ENCODE measurements around the gene CCDC186. TPM values are rescaled to one million over a fixed set of nuclear protein-coding genes. Genes with fewer than 3 reads are reported as not detected.

The CCDC186 gene
- total and polyA plus RNA-seq, 2 of the 4 experiments (the other 2 are of a cell fraction) = 3.0 to 6.1 TPM

DNA sequence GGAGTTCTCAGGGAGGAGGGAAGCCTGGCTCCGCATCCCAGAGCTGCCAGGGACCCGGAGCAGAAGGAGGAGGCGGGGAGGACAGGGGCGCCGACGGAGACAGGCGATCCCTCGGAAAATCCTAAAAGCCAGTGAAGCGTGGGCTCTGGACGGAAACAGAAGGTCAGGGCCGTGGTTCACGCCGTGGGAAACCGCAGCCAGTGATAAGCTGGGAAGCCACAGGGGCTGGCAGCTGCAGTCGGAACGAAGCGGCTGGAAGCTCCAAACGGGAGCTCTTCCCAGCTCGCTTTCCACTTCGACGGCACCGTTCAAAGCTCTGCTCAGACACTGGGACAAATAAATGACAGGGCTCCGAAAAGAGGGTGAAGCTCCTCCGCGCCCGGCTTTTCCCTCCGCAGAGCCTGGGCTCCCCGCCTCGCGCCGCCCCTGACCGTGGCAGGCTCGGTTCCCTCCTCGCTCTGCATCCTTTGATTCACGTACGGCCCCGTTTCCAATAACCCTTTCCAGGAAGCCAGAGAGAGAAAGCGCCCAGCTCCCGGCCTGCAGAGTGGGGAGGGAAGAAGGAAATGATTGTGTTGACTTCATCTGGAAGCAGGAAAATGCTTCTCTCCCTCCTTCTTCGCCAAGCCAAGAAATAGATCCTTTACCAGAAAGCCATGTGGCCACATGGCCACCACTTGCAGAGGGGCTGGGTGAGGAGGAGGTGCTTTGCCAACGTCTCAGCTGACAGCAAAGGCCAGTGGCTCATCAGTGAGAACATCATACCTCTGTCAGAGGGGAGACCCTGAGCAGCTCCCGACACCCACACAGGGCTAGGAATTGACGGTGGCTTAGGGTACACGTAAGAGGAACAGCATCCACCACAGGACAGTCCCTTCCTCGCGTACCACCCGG, 72.9 kb downstream of the CCDC186 start:
- H3K9me1 ChIP-seq (ENCODE audit: insufficient read depth, low read length) = no peaks in the 10 kb centered on the region
- H3K4me2 ChIP-seq (ENCODE audit: low read depth, low read length) = peak overlapping the region; percentile 38
- H2BK20ac ChIP-seq (ENCODE audit: low read depth, low read length) = no peak overlapping the region
- H2BK5ac ChIP-seq (ENCODE audit: low read depth, low read length, poor library complexity, severe bottlenecking) = no peak overlapping the region
- H4K20me1 ChIP-seq (ENCODE audit: insufficient read depth, low read length) = no peaks in the 10 kb centered on the region
- in situ Hi-C loops (cut with MboI; ENCODE audit: low sequenced_read_pairs) (loop anchor here (5.0 kb wide), 2 partner anchors 304 to 394 kb away; no protein-coding TSS in a partner anchor), intact Hi-C loops (cut with micrococcal nuclease) (no loop called here), dilution Hi-C loops (cut with HindIII; ENCODE audit: low sequenced_read_pairs, unreplicated experiment) (no loop called here)
- H3K36me3 ChIP-seq (ENCODE audit: control insufficient read depth, insufficient read depth, low read length) = no peaks in the 10 kb centered on the region
- no peak overlapping the region for H4K5ac ChIP-seq (ENCODE audit: low read depth, low read length)
- H3K18ac ChIP-seq (ENCODE audit: low read depth, low read length) = no peak overlapping the region
- DNase-seq (peak; percentile 19), ATAC-seq (ENCODE audit: low read depth) (peak; percentile 54)
- H3K27me3 ChIP-seq (ENCODE audit: control insufficient read depth, insufficient read depth, low read length) = peaks cover 36% of the 10 kb centered on the region
- CTCF ChIA-PET = interaction anchor here (0.8 to 1.6 kb wide), 4 partner anchors 216 to 395 kb away, joined by 3 to 4 read pairs (median 3); no protein-coding TSS in a partner anchor
- POLR2A ChIA-PET (ENCODE audit: unreplicated experiment) = no interaction called here
- H2AK5ac ChIP-seq (ENCODE audit: low read depth, low read length) = no peak overlapping the region
- no peak overlapping the region for H2AK9ac ChIP-seq (replicated peaks; ENCODE audit: low read depth, low read length, poor library complexity)
- H3K4me3 ChIP-seq (ENCODE audit: insufficient read depth, low read depth, low read length) = peak overlapping the region; percentile 7; the same call in 1 of the 2 replicates
- BruUV-seq (replicated peaks) = no TSS peak
- 9% methylated on average over 25 of the region's 47 CpGs; no CpG with 5 or more reads in 1 of the 2 experiments for WGBS, 2 experiments (ENCODE audit: extremely low coverage in 2 of 2, insufficient read length in 1 of 2)
- H3K9ac ChIP-seq (ENCODE audit: low read depth, low read length) = no peak overlapping the region
- no peak overlapping the region for H4K8ac ChIP-seq (ENCODE audit: low read depth in 2 of 2, low read length in 2 of 2)
- no peak overlapping the region for H2BK15ac ChIP-seq (ENCODE audit: low read depth, low read length)
- H3K27ac ChIP-seq (ENCODE audit: insufficient read depth, low read length) = no peak overlapping the region
- H3K9me3 ChIP-seq (ENCODE audit: control insufficient read depth, insufficient read depth, low read length) = no peaks in the 10 kb centered on the region
- H4K91ac ChIP-seq (ENCODE audit: insufficient read depth, low read depth, low read length) = no peak overlapping the region
- H3K56ac ChIP-seq (ENCODE audit: extremely low read depth, insufficient read depth, low read length) = no peak overlapping the region
- no peak overlapping the region for H2BK120ac ChIP-seq (ENCODE audit: low read depth, low read length)
- H3K4me1 ChIP-seq (ENCODE audit: control insufficient read depth, insufficient read depth, low read length) = no peaks in the 10 kb centered on the region
- no peak overlapping the region for H3K4ac ChIP-seq (ENCODE audit: low read depth, low read length)
- H3K14ac ChIP-seq (replicated peaks; ENCODE audit: low read depth, low read length) = no peak overlapping the region
- H3K79me1 ChIP-seq (ENCODE audit: low read depth in 1 of 2, low read length in 2 of 2) = no peaks in the 10 kb centered on the region
- peak overlapping the region; percentile 82 for H2AFZ ChIP-seq (replicated peaks; ENCODE audit: low read length, poor library complexity)
- H3K23ac ChIP-seq (ENCODE audit: low read depth, low read length) = no peak overlapping the region; the same call in 1 of the 2 replicates
- TF ChIP-seq POLR2A (IDR thresholded peaks at IDR 0.05; ENCODE audit: low read depth, low read length) (no peak), CEBPB (IDR thresholded peaks at IDR 0.05; ENCODE audit: low read depth, low read length) (no peak), BHLHE40 (IDR thresholded peaks at IDR 0.05; ENCODE audit: low read depth, low read length) (no peak), NFE2L2 (IDR thresholded peaks at IDR 0.05; ENCODE audit: low read depth, low read length) (no peak), RCOR1 (IDR thresholded peaks at IDR 0.05; ENCODE audit: insufficient replicate concordance, low read length) (no peak), MAZ (IDR thresholded peaks at IDR 0.05; ENCODE audit: borderline replicate concordance, low read depth, low read length) (no peak), RAD21 (IDR thresholded peaks at IDR 0.05; ENCODE audit: low read length) (no peak), CHD1 (IDR thresholded peaks at IDR 0.05; ENCODE audit: low read depth, low read length) (no peak), SMC3 (IDR thresholded peaks at IDR 0.05; ENCODE audit: low read depth, low read length) (no peak), FOS (IDR thresholded peaks at IDR 0.05; ENCODE audit: low read depth, low read length) (no peak), MAFK (IDR thresholded peaks at IDR 0.05; ENCODE audit: low read depth, low read length) (no peak), RFX5 (IDR thresholded peaks at IDR 0.05; ENCODE audit: low read depth, low read length) (no peak)
- TF ChIP-seq, protein P1, sequence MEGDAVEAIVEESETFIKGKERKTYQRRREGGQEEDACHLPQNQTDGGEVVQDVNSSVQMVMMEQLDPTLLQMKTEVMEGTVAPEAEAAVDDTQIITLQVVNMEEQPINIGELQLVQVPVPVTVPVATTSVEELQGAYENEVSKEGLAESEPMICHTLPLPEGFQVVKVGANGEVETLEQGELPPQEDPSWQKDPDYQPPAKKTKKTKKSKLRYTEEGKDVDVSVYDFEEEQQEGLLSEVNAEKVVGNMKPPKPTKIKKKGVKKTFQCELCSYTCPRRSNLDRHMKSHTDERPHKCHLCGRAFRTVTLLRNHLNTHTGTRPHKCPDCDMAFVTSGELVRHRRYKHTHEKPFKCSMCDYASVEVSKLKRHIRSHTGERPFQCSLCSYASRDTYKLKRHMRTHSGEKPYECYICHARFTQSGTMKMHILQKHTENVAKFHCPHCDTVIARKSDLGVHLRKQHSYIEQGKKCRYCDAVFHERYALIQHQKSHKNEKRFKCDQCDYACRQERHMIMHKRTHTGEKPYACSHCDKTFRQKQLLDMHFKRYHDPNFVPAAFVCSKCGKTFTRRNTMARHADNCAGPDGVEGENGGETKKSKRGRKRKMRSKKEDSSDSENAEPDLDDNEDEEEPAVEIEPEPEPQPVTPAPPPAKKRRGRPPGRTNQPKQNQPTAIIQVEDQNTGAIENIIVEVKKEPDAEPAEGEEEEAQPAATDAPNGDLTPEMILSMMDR (conservative IDR thresholded peaks at IDR 0.05; ENCODE audit: low read depth, low read length) = no peak
- TF ChIP-seq, protein P2, sequence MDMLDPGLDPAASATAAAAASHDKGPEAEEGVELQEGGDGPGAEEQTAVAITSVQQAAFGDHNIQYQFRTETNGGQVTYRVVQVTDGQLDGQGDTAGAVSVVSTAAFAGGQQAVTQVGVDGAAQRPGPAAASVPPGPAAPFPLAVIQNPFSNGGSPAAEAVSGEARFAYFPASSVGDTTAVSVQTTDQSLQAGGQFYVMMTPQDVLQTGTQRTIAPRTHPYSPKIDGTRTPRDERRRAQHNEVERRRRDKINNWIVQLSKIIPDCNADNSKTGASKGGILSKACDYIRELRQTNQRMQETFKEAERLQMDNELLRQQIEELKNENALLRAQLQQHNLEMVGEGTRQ (IDR thresholded peaks at IDR 0.05; ENCODE audit: low read depth, low read length) = no peak
